K562 (cell line): ENCODE data around the gene CEACAM7. TPM values are rescaled to one million over a fixed set of nuclear protein-coding genes. Genes with fewer than 3 reads are reported as not detected.
"Not testable (repeated sequence)": the region's sequence is repeated elsewhere in the genome, so short reads cannot be mapped to it uniquely, and the experiment has no call there.

Experiments used
- ATAC-seq: fragments of 200-7000 bp; cut with Tn5 transposase; 3 replicates; pipeline ENCODE4 v1.9.1; 2020; ENCODE audit warnings: moderate library complexity
- BruUV-seq: library from RNA; stranded (reverse); fragments of 400-500 nt; replicated peaks from 2 replicates; lab custom pipeline; 2021; lab: Mats Ljungman, UMichigan
- CTCF ChIA-PET: fragments of 300-600 bp; formaldehyde crosslinking; extraction: SDS; loops from one replicate; lab custom pipeline; 2021; ENCODE audit warnings: low intra/inter-chr PET ratio; lab: Yijun Ruan, JAX
- POLR2A ChIA-PET: fragments of 300-600, 350-650 bp; sonication (Branson Sonifier 250); formaldehyde crosslinking; extraction: SDS; loops from one replicate; lab custom pipeline; 2021; ENCODE audit warnings: antibody characterized with exemption, inconsistent platforms; lab: Yijun Ruan, JAX
- DNase-seq, 4 experiments: peaks; one replicate each; pipeline versions ENCODE4 v3.0.0 to v3.0.0-alpha.2; 2011 to 2018; ENCODE audit warnings: low spot score in 3 of 4, mixed read lengths in 3 of 4; ENCODE audit errors: extremely low read depth in 1 of 4
- FAIRE-seq: peaks from 2 replicates; lab custom pipeline; 2011; peaks lifted over from hg19 to GRCh38; lab: Jason Lieb, UNC
- H2AFZ ChIP-seq: 2 replicates; pipeline ENCODE4 v1.6.0; 2011; ENCODE audit warnings: low read depth, low read length, control low read depth, inconsistent platforms
- H3K27ac ChIP-seq: fragments of 200-600 bp; 3 replicates; pipeline ENCODE4 v1.8.0; 2011; ENCODE audit warnings: low read depth, mild to moderate bottlenecking, control low read depth, inconsistent platforms, low read length, moderate library complexity, mixed read lengths; ENCODE audit errors: extremely low read depth
- H3K27me3 ChIP-seq, 2 experiments: fragments of 300-600 bp in 1 of 2; 2 replicates in 1 of 2; 3 replicates in 1 of 2; pipeline versions ENCODE4 v1.6.0 to v1.8.0; 2011; ENCODE audit warnings: inconsistent platforms in 2 of 2, low read length in 2 of 2, mild to moderate bottlenecking in 1 of 2, mixed read lengths in 1 of 2, moderate library complexity in 1 of 2; ENCODE audit not compliant: control insufficient read depth in 2 of 2, insufficient read depth in 2 of 2
- H3K36me3 ChIP-seq: fragments of 300-600 bp; 3 replicates; pipeline ENCODE4 v1.8.0; 2011; ENCODE audit warnings: mild to moderate bottlenecking, low read length, inconsistent platforms; ENCODE audit not compliant: control insufficient read depth, insufficient read depth
- H3K4me1 ChIP-seq, 2 experiments: fragments of 200-600 bp in 1 of 2; replicated peaks in 1 of 2; 2 replicates in 1 of 2; 3 replicates in 1 of 2; pipeline versions ENCODE4 v1.5.1 to v1.8.0; 2011; ENCODE audit warnings: inconsistent platforms in 2 of 2, low read length in 2 of 2, mild to moderate bottlenecking in 1 of 2, mixed read lengths in 1 of 2, moderate library complexity in 1 of 2; ENCODE audit not compliant: control insufficient read depth in 2 of 2, insufficient read depth in 2 of 2
- H3K4me2 ChIP-seq: 2 replicates; pipeline ENCODE4 v1.6.1; 2011; ENCODE audit warnings: low read length, control low read depth, inconsistent platforms, mixed read lengths; ENCODE audit not compliant: insufficient read depth
- H3K4me3 ChIP-seq: fragments of 200-600 bp; sonication (generic), shearing (Covaris generic); 2 replicates; pipeline ENCODE4 v1.5.1; 2016; ENCODE audit warnings: control low read depth, inconsistent platforms
- H3K79me2 ChIP-seq: fragments of 200-600 bp; 3 replicates; pipeline ENCODE4 v1.8.0; 2011; ENCODE audit warnings: low read length, inconsistent platforms; ENCODE audit not compliant: control insufficient read depth, insufficient read depth
- H3K9ac ChIP-seq, 2 experiments: 2 replicates each; pipeline versions ENCODE4 v1.6.0 to v1.6.1; 2011; ENCODE audit warnings: low read depth in 2 of 2, low read length in 2 of 2, control low read depth in 1 of 2, inconsistent platforms in 1 of 2, mild to moderate bottlenecking in 1 of 2, mixed read lengths in 1 of 2; ENCODE audit not compliant: insufficient read depth in 1 of 2
- H3K9me1 ChIP-seq: one replicate; pipeline ENCODE4 v1.6.0; 2011; ENCODE audit warnings: inconsistent platforms, mild to moderate bottlenecking, low read length, moderate library complexity; ENCODE audit not compliant: control insufficient read depth, insufficient read depth
- H3K9me3 ChIP-seq: replicated peaks from 2 replicates; pipeline ENCODE4 v1.5.1; 2011; ENCODE audit warnings: low read depth, low read length, inconsistent platforms; ENCODE audit not compliant: control insufficient read depth, insufficient read depth
- H4K20me1 ChIP-seq: replicated peaks from 2 replicates; pipeline ENCODE4 v1.6.1; 2011; ENCODE audit warnings: low read length, inconsistent platforms, mixed read lengths; ENCODE audit not compliant: control insufficient read depth, insufficient read depth
- E2F8 ChIP-seq: fragments of 450-650 bp; IDR thresholded peaks from 2 replicates; pipeline ENCODE4 v1.7.1; 2018; ENCODE audit warnings: mild to moderate bottlenecking, low read depth; ENCODE audit not compliant: partially characterized antibody
- FOXA3 ChIP-seq, 2 experiments: fragments of 450-650 bp in 1 of 2; sonication (generic) in 1 of 2; formaldehyde crosslinking; IDR thresholded peaks in 1 of 2; conservative IDR thresholded peaks in 1 of 2; 2 replicates each; pipeline versions ENCODE4 v1.4.0 to v1.8.0; 2020 to 2022; ENCODE audit warnings: mild to moderate bottlenecking in 2 of 2, missing genetic modification reagents in 1 of 2
- IRF2 ChIP-seq: sonication (generic); formaldehyde crosslinking; IDR thresholded peaks from 2 replicates; pipeline ENCODE4 v1.8.1; 2022; ENCODE audit warnings: mild to moderate bottlenecking, missing genetic modification reagents
- NCOA4 ChIP-seq: fragments of 450-650 bp; IDR thresholded peaks from 2 replicates; pipeline ENCODE4 v1.6.1; 2018; ENCODE audit warnings: mild to moderate bottlenecking; ENCODE audit not compliant: partially characterized antibody
- NELFE ChIP-seq: IDR thresholded peaks from 2 replicates; pipeline ENCODE4 v1.6.1; 2011; ENCODE audit warnings: mild to moderate bottlenecking; ENCODE audit not compliant: insufficient read depth, insufficient read length
- NR2C2 ChIP-seq, 2 experiments: fragments of 200-800 bp in 1 of 2; sonication (Bioruptor generic) in 1 of 2; sonication (generic) in 1 of 2; formaldehyde crosslinking in 1 of 2; IDR thresholded peaks; 2 replicates each; pipeline versions ENCODE4 v1.6.1 to v1.8.0; 2016 to 2022; ENCODE audit warnings: mild to moderate bottlenecking in 1 of 2, missing compliant biosample characterization in 1 of 2, missing genetic modification characterization in 1 of 2, missing genetic modification reagents in 1 of 2
- RB1 ChIP-seq: fragments of 450-650 bp; IDR thresholded peaks from 2 replicates; pipeline ENCODE4 v1.6.1; 2017; ENCODE audit warnings: low read depth, mild to moderate bottlenecking
- SOX6 ChIP-seq: fragments of 450-650 bp; IDR thresholded peaks from 2 replicates; pipeline ENCODE4 v1.6.1; 2014; ENCODE audit warnings: mild to moderate bottlenecking
- TAL1 ChIP-seq: fragments of 450-650 bp; IDR thresholded peaks from 2 replicates; pipeline ENCODE4 v1.6.1; 2016; ENCODE audit warnings: mild to moderate bottlenecking
- ZNF408 ChIP-seq: fragments of 250-450 bp; sonication (Bioruptor Pico); IDR thresholded peaks from 2 replicates; pipeline ENCODE4 v1.4.0; 2020; ENCODE audit warnings: low read depth, mild to moderate bottlenecking, moderate library complexity
- ZNF445 ChIP-seq: fragments of 250-450 bp; sonication (Bioruptor Pico); IDR thresholded peaks from 2 replicates; pipeline ENCODE4 v1.4.0; 2020; ENCODE audit warnings: low read depth, mild to moderate bottlenecking, moderate library complexity
- WGBS: fragments of 100-300 bp; shearing (Covaris generic); methylation state at CpG from one replicate; pipeline ENCODE4 v1.1.6; 2016; ENCODE audit warnings: low coverage, mixed read lengths; ENCODE audit not compliant: insufficient coverage; ENCODE audit errors: missing lambda C conversion rate; 5-methylcytosine and 5-hydroxymethylcytosine counted together
- in situ Hi-C: fragments of 300-500 bp; cut with MboI; formaldehyde crosslinking; loops from 4 replicates; pipeline ENCODE4 v1.15.0; 2018; ENCODE audit warnings: inconsistent platforms, mixed read lengths
- intact Hi-C: fragments of 100-400 bp; cut with micrococcal nuclease; formaldehyde crosslinking; loops from 2 replicates; pipeline ENCODE4 v1.14.2; 2022
- polyA plus RNA-seq, 8 experiments: library from polyadenylated mRNA; depleted of rRNA in 4 of 8; stranded (reverse) in 5 of 8; unstranded in 3 of 8; fragments of >200 nt; fragmentation: Nextera tagmentation in 2 of 8; fragmentation: Illumina TruSeq in 1 of 8; extraction: Ambion mirVana in 2 of 8; extraction: Trizol in 1 of 8; gene quantifications; 2 replicates each; pipeline versions ENCODE4 v1.2.1 to v1.2.3, GENCODE V29; 2011 to 2014; ENCODE audit warnings: inconsistent platforms in 1 of 8, missing spikeins in 1 of 8
- total RNA-seq, 7 experiments: library from RNA; depleted of rRNA in 6 of 7; stranded (reverse); fragments of >200 nt in 6 of 7; fragmentation: Illumina TruSeq in 2 of 7; extraction: Trizol in 2 of 7; gene quantifications; 2 replicates each; pipeline versions ENCODE4 v1.2.1 to v1.2.3, GENCODE V29; 2011 to 2021; ENCODE audit warnings: low replicate concordance in 1 of 7

Gene CEACAM7
- total and polyA plus RNA-seq, 9 of the 15 experiments (the other 6 are each of a cell fraction or from before 2014, with no cell fraction given): not detected

- TF ChIP-seq E2F8: no peak
- TF ChIP-seq ZNF408 (CRISPR knock-in tag): no peak
- no peak for TF ChIP-seq ZNF445 (CRISPR knock-in tag)
- TF ChIP-seq RB1: no peak
- TF ChIP-seq IRF2 (CRISPR knock-in tag): no peak
- TF ChIP-seq NELFE: no peak
- no peak for TF ChIP-seq TAL1
- TF ChIP-seq FOXA3 (CRISPR knock-in tag; conservative IDR thresholded peaks at IDR 0.05 in 1 of 2, IDR thresholded peaks at IDR 0.05 in 1 of 2): no peak
- TF ChIP-seq SOX6: no peak
- no peak for TF ChIP-seq NR2C2 (CRISPR knock-in tag; IDR thresholded peaks at IDR 0.05)
- TF ChIP-seq NR2C2 (tag; IDR thresholded peaks at IDR 0.05): no peak
- no peak for TF ChIP-seq NCOA4
Measured at GRCh38 chr19:41709951-41710645, 22.0 kb upstream of the CEACAM7 start (continued).

GRCh38 chr19:41709516-41709915 lies 21.4 kb upstream of the CEACAM7 start:
- H2AFZ ChIP-seq, intact Hi-C loops, H3K9me3 ChIP-seq, POLR2A ChIA-PET, CTCF ChIA-PET, H4K20me1 ChIP-seq, H3K4me2 ChIP-seq, H3K4me3 ChIP-seq, DNase-seq, H3K4me1 ChIP-seq, H3K36me3 ChIP-seq, H3K9me1 ChIP-seq, H3K79me2 ChIP-seq, FAIRE-seq, H3K9ac ChIP-seq, BruUV-seq, H3K27ac ChIP-seq, ATAC-seq: not testable (repeated sequence)
- peaks cover 3 to 15% of the 10 kb centered on the region in 2 experiments; a peak in 4 of 5 replicates for H3K27me3 ChIP-seq
- 0% methylated on average over 8 of the region's 8 CpGs for WGBS
- in situ Hi-C loops: loop anchor here (5.0 kb wide), 1 partner anchor 38 kb away; no protein-coding TSS in a partner anchor
